NT2/D1 (cell line): ENCODE results near the gene NTM.

Experiments used
- SUZ12 ChIP-seq: IDR thresholded peaks from 2 replicates; pipeline ENCODE4 v1.6.1; 2011; ENCODE audit not compliant: insufficient read length, insufficient read depth; ENCODE audit errors: extremely low read depth
- YY1 ChIP-seq: IDR thresholded peaks from 2 replicates; pipeline ENCODE4 v1.6.1; 2011; ENCODE audit not compliant: insufficient read length, insufficient read depth
- ZNF274 ChIP-seq: IDR thresholded peaks from 2 replicates; pipeline ENCODE4 v1.6.1; 2011; ENCODE audit warnings: mild to moderate bottlenecking, low read depth, low read length

DNA sequence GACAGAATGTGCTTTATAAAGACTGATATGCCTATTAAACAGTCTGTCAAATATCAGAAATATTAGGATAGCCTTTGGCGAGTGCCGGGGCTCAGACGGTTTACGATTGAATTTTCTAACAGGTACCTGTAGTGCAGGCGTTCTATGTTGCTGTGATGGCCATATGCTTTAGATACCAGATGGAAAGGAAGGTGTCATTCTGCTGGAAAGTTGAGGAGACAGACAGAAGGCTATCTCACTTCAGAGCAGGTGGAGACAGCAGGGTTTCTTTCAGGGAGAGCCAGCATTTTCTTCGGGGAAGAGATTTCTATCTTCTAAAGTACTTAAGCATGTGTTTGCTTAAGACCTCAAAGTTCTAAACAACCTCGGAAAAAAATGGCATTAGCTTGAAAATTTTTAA is 415.4 kb downstream of the NTM start:
- TF ChIP-seq YY1 (no peak), ZNF274 (no peak), SUZ12 (no peak)
